T-helper 1 cell (primary cell): ENCODE measurements around the gene XAB2.

Experiments
- DNase-seq, 5 donors: peaks; one replicate each; pipeline ENCODE4 v3.0.0-alpha.2; 2012 to 2020

Gene XAB2

DNA sequence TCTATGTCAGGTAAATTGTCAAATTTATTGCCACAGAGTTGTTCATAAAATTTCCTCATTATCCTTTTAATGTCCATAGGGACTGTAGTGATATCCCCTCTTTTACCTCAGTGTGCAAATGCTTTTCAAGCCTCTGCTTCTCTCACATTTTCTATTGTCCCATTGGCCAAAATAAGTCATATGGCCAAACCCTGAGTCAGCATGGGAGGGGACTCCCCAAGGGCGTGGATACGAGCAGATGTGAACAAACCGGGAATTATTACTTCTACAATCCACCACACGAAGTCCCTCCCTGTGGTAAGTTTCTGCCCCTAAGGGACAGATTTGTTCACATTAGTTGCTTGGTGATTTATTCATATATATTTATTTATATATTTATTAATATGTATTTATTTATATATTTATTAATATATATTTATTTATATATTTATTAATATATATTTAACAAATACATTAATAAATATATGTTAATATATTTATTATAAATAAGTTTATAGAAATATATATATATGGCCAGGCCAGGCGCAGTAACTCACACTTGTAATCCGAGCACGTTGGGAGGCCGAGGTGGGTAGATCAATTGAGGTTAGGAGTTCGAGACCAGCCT lies 53.8 kb downstream of the XAB2 start:
- no peak for DNase-seq

DNA sequence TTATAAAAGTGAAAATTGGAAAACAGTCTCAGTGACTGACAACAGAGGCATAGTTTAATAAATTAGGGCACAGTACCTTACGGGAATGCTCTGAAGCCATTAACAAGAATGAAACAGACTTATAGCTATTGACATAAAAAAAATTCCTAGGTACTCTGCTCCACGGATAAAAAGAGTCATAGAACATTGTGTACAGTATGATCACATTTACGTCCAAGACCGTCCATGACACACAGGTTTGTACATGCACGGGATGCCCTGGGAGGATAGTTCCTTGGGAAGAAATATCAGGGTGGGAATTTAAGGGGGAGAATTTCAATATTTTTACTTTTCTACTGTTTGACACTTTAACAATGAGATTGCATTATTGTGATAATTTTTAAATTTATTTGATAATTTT lies 58.6 kb downstream of the XAB2 start:
- no peak for DNase-seq
